GM12872 (cell line): Measurements from ENCODE around the gene EMC9.

ENCODE experiments used
- CTCF ChIP-seq: IDR thresholded peaks from 3 replicates; pipeline ENCODE4 v1.5.1; 2011; ENCODE audit warnings: low read depth, mild to moderate bottlenecking, low read length, moderate library complexity; ENCODE audit not compliant: insufficient read depth

The EMC9 gene

GRCh38 chr14:24098927-24099813, 42.2 kb downstream of the EMC9 start:
- TF ChIP-seq CTCF, result no peak

GRCh38 chr14:24098229-24098926, 43.0 kb downstream of the EMC9 start:
- TF ChIP-seq CTCF, result no peak

GRCh38 chr14:24096545-24097181, 44.7 kb downstream of the EMC9 start:
- no peak for TF ChIP-seq CTCF

GRCh38 chr14:24095271-24096068, 45.9 kb downstream of the EMC9 start:
- TF ChIP-seq CTCF, result no peak

GRCh38 chr14:24094841-24095270, 46.5 kb downstream of the EMC9 start:
- TF ChIP-seq CTCF, result no peak

GRCh38 chr14:24093901-24094840, 47.2 kb downstream of the EMC9 start, which contains the start of gene PCK2:
Gene PCK2 (plus strand): TSS chr14:24094311. CDS start chr14:24094406, 95 bp downstream.
- no peak for TF ChIP-seq CTCF
